Endothelial cell of umbilical vein (primary cell): Measurements from ENCODE around the gene DCDC1.

Experiments used
- EZH2 ChIP-seq: IDR thresholded peaks from 2 replicates; pipeline ENCODE4 v1.6.1; 2012; ENCODE audit warnings: borderline replicate concordance, low read depth, mild to moderate bottlenecking, moderate library complexity, low read length, inconsistent platforms; ENCODE audit not compliant: severe bottlenecking
- POLR2A ChIP-seq: IDR thresholded peaks from 2 replicates; pipeline ENCODE4 v1.6.1; 2012; ENCODE audit warnings: low read depth, mild to moderate bottlenecking, control low read depth, low read length
- POLR2AphosphoS5 ChIP-seq: IDR thresholded peaks from 2 replicates; pipeline ENCODE4 v1.6.1; 2012; ENCODE audit warnings: low read depth, mild to moderate bottlenecking, control low read depth, low read length, moderate library complexity; ENCODE audit not compliant: insufficient read depth
- TF ChIP-seq, protein P1 (sequence below), 2 donors: IDR thresholded peaks; 1 replicate in 1 of 2; 2 replicates in 1 of 2; pipeline ENCODE4 v1.5.1; 2011; ENCODE audit warnings: low read length in 2 of 2, mild to moderate bottlenecking in 2 of 2, moderate library complexity in 2 of 2, control low read depth in 1 of 2, inconsistent platforms in 1 of 2, low read depth in 1 of 2; ENCODE audit not compliant: insufficient read depth in 1 of 2; ENCODE audit errors: extremely low read depth in 1 of 2

DNA sequence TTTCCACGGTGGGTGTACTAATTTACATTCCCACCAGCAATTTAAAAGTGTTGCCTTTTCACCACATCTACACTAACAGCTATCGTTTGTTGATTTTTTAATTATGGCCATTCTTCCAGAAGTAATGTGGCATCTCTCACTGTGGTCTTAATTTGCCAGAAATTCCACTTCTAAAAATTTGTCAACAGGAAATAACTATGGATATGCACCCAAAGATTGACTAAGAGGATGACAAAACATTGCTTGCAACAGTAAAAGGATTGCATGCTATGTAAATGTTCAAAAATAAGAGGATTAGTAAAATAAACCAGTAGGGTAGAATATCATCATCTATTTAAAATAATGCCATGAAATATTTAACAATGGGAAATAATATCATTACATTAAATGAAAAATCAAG is 219.5 kb downstream of the DCDC1 start:
- TF ChIP-seq POLR2A: no peak
- TF ChIP-seq, protein P1, sequence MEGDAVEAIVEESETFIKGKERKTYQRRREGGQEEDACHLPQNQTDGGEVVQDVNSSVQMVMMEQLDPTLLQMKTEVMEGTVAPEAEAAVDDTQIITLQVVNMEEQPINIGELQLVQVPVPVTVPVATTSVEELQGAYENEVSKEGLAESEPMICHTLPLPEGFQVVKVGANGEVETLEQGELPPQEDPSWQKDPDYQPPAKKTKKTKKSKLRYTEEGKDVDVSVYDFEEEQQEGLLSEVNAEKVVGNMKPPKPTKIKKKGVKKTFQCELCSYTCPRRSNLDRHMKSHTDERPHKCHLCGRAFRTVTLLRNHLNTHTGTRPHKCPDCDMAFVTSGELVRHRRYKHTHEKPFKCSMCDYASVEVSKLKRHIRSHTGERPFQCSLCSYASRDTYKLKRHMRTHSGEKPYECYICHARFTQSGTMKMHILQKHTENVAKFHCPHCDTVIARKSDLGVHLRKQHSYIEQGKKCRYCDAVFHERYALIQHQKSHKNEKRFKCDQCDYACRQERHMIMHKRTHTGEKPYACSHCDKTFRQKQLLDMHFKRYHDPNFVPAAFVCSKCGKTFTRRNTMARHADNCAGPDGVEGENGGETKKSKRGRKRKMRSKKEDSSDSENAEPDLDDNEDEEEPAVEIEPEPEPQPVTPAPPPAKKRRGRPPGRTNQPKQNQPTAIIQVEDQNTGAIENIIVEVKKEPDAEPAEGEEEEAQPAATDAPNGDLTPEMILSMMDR (IDR thresholded peaks at IDR 0.05; ENCODE audit: extremely low read depth in 1 of 2, insufficient read depth in 1 of 2, low read depth in 1 of 2, low read length in 2 of 2): no peak
- no peak for TF ChIP-seq POLR2AphosphoS5
- no peak for TF ChIP-seq EZH2
